Measurements from ENCODE around the gene OPCML. TPM values are rescaled to one million over a fixed set of nuclear protein-coding genes. Genes with fewer than 3 reads are reported as not detected.

The OPCML gene
- polyA plus RNA-seq (ENCODE audit: insufficient read length in 4 of 4) = 10 to 100 TPM; 14.9 to 18.5 (median 15.9) TPM

DNA sequence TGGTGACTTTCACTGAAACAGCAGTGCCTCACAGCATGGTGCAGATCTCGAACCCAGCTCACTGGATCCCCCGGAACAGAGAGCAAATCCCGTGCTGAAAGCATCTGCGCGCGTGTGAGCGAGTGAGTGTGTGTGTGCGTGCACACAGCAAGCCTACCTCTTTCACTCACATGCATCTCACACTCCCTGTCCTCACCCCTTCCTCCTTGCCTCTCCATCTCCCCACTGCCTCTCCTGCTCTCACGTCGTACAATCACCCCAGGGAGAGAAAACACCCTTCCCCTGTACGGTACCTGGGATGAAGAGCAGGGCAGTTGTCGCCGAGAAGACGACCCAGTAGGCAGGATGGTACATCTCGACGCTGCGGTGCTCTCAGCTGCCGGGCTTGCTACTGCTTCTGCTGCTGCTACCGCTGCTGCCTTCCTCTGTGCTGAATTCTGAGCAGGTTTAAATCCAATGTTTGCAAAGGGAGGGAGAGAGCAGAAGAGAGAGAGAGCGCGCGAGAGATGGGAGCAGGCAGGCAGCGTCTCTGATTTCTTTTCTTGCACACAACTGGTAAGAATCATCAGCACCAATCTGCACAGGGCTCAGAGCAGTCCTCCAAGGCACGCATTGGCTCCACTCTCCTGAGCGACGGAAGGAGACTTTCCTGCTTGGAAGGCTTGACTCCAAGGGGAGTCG is at the start of gene OPCML:
Gene OPCML (minus strand): TSS at position 531 of the 681 bp plus-strand sequence.
- no peak for DNase-seq (ENCODE audit: low read depth in 4 of 4, low spot score in 3 of 4)

DNA sequence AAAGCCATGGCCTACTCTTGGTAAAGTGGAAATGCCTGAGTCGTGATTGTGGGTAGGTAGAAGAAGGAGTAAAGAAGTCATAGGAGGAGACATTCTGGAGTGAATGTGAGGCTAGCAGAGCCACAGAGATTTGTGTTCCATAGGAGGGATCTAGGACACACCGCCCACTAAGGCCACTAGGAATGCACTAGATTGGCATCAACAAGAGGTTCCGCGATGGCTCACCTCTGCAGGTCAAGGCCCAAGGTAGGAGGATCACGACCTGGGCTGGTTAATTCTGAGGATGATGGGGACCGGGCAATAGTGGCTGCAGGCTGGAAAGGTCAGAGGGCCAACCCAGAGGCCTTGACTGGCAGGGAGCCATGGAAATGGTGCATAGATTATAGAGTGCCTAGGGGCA is 48.8 kb upstream of the OPCML start:
- DNase-seq (ENCODE audit: low read depth in 4 of 4, low spot score in 3 of 4) = no peak

DNA sequence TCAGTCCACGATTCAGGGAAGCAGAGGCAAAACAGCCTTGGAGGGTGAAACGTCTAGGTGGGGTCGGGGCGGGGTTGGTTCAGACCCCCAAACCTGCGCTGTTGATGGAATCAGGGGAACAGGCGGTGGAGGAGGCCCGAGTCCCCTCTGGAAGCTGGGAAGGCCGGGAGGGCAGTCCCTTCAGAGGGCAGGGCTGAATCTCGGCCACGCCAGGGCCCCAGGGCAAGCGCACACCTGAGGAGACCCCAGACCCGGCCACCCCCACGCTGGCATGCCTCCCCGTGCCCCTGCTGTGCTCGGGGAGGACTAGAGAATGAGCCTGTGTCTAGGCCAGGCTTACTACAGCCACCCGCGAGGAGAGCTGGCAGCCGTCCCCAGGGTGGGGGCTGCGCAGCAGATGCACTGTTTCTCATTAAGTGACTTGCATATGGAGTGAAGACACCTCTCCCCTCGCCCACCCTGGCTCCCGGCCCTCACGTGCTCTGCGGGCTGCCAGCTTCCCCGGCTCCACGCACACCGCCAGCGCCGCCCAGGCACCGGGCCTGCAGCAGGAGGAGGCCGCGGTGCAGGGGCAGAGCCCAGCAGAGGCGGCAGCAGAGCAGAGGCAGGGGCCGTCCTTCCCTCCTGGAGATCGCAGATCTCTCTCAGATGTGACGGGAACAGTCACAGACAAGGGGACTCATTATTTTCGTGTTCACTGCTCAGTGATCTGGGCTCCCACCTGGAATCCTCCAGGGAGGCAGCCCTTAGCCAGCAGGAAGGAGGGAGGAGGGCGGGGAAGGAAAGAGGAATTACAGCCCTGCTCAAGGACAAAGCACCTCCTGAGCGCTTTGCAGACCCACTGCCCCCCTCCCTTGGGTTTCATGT is 47.1 kb upstream of the OPCML start:
- peak in 1 of 4 donors; percentile 16 for DNase-seq (ENCODE audit: low read depth in 4 of 4, low spot score in 3 of 4)

DNA sequence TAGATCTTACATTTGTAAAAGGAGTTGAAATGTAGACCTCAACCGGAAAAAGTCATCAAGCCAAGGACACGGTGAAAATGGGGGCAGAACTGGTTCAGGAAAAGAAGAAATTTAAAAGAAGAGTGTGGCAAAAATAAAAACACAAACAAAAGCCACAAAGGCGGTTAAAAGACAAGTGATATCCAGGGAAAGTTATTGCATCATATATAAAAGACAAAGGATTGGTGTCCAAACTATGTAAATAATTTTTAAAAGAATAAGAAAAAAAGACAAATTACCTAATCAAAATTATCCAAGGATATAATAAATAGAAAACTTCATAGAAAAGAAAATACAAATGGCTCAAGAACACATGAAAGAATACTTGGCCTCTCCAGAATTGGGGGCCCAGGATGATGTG is 45.1 kb upstream of the OPCML start:
- DNase-seq (ENCODE audit: low read depth in 4 of 4, low spot score in 3 of 4) = no peak

DNA sequence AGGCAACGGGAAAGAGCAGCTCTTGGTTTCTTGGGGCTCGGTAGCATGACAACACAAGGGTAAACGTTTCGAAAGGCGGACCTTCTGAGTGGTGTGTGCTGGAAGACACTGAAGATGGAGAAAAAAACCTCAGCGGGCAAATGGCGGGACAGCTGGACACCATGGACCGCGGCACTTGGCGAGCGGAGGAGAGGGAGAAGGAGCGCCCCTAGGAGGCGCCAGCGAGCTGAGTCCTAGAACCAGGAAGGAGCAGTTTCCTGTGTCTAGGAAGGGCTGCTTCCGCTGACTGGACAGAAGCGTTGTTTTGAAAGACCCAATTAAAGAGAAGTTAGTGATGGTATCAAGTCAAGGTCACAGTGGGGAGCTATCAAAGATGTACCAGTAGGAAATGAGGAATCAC is 44.0 kb upstream of the OPCML start:
- no peak for DNase-seq (ENCODE audit: low read depth in 4 of 4, low spot score in 3 of 4)

DNA sequence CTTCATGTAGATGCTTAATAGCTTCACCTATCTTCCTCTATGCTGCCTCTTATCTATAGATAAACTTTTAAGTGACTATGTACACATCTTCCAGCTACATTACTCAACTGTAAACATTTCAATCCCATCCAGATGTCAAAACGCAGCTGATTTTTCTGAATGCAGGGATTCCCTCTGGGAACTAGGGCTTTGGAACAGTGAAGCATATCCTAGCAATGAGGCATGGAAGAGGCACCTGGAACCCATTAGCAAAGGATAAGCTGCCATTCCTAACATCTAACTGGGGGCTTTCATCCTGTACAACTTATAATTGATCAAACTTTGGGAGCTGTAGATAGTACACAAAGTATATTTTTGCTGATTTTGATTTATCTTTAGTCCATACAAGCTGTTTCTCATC is 40.8 kb upstream of the OPCML start:
- DNase-seq (ENCODE audit: low read depth in 4 of 4, low spot score in 3 of 4) = no peak

DNA sequence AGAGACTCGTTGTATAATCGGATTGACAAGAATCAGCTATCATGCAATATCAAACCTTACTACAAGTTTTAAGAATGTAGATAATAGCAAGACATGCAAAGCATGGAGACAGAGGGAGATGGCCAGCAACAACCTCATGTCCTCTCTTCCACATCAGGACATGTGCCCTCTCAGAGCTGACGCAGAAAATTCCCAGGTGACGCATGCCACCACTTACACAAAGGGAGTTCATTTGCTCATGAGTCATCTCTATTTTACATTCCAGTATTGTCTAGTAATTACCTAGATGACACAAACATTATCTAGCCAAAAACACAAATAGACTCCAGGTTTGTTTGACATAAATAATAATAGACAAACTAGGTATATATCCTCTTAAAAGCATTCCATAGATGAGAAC is 38.1 kb upstream of the OPCML start:
- no peak for DNase-seq (ENCODE audit: low read depth in 4 of 4, low spot score in 3 of 4)

DNA sequence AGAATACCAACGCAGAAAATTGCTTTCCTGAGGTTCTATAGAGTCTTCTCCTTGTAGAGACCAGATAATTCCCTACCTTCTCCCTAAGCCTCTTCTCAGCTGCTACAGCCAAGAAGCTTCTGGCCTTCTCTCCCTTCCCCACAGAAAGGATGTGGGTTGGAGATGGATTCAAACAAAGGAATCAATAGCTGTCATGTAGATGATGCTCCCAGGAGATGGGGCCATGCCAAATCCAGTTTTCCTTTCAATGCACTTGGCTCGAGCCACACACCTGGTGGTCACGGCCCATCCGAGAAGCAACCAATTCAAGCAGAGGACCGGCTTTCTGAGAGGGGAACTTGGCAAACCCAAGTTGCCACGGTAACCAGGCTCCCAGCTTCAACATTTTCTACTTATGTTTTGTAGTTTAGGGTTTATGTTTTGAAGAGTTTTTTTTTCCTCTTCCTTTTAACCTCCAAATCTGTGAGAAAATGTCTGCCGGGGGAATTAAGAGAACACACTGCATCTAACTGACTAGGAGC is 31.3 kb upstream of the OPCML start:
- no peak for DNase-seq (ENCODE audit: low read depth in 4 of 4, low spot score in 3 of 4)

DNA sequence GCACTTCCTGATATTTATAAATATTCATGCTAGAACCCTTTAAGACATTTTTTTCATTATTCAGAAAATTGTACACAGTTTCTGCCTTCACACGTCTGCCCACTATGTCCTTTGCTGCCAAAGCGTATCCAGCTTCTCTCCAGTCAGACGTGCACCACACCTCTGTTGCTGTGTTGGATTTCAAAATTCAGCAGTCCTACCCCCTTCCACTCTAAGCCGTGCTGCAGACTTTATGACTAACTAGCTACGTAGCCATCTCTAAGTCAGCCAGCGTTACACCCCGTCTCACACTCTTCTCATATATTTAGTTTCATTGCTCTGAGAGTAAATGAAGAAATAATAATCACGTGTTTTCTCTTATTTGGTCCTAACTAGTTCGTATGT is 28.2 kb upstream of the OPCML start:
- DNase-seq (ENCODE audit: low read depth in 4 of 4, low spot score in 3 of 4) = no peak

DNA sequence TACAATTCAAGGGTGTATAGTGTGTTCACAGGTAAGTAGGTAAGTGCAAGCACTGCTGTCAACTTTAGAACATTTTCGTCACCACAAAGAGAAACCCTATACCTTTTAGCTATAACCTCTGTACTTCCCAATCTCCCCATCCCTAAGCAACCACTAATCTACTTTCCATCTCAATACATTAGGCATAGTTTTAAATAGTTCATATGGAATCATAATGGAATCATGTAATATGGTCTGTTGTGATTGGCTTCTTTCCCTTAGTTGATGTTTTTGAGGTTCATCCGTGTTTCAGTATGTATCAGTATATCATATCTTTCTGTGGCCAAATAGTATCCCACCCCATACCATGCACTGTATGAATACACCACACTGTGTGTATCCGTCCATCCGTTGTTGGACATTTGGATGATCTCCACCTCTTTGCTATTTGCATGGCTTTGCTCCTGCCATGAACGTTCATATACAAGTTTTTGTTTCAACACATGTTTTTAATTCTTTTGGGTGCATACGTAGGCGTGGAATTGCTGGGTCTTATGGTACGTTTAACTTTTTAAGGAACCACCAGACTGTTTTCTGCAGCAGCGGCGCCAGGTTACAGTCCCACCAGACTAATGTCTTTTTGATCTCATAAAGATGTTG is 27.7 kb upstream of the OPCML start:
- DNase-seq (ENCODE audit: low read depth in 4 of 4, low spot score in 3 of 4) = no peak

DNA sequence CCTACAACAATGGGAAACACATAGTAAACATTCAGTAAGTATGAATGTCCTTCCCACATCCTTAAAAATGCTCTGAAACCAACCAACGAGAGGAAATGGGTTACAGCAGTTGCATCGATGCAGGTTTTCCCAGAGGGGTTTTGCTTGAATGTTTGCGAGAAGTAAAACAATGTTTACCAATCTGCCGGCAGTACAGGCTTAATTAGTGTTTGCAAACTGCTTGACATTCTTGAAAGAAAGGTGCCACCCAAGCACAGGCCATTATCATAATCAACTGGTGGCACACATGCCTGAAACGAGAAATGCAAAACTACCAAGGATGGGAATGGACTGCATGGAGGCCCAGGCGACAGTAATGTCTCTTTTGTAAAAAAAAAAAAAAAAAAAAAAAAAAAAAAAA is 27.1 kb upstream of the OPCML start:
- no peak for DNase-seq (ENCODE audit: low read depth in 4 of 4, low spot score in 3 of 4)

DNA sequence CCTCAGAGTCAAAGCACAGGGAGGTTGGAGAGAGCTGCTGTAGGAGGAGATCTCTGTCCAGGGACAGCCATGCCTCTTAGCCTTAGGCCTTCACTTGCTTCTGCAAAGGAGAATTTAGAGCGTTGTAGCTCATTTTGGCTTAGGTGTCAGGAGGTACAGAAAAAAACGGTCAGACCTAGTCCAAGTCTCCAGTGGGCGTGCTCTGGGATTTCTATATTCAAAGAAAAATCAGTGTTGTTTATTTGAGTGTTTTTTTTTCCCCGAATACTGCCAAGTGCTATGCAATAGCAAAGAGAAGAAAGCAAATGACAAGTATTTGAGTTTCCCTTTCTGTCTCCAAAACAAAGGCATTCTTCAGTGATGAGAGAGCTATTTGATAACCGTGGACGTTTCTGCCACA is 22.7 kb upstream of the OPCML start:
- DNase-seq (ENCODE audit: low read depth in 4 of 4, low spot score in 3 of 4) = no peak

DNA sequence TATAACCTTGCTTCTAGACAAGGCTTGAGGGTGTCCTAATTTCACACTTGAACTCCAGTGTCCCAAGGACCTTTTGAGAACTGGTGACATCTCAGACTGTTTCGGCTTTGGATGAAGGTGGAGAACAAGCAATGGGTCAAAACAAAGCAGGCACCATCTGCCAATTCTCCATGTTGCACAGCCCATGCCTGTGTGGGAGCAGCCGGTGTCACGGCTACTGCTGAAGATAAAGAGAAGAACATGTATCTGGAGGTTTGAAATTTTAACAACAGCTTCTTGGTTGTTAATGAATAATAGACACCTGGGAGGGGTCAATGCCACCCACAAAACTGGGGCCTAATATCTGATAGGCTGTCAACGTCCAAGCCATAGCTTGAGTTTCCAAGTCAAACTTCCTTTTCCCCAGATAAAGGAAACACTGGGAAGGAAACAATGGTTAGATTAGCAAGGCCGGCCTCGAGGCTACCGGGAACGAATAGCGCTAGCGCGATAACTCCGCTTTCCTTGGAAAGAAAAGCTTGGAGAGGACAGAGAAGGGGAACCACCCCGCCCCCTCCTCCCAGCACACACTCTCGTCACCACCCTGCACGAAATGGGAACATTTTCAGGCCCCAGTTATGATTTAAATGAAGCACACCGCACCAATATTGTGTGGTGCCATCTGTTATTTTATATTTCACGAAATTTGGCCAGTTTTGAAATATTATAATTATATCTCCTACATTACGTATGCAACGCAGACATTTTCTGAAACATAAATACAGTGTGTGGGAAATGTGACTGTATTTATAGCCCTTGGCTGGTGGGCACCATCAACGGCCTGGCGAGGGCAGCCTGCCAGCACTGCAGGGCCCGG is 21.8 kb upstream of the OPCML start:
- no peak for DNase-seq (ENCODE audit: low read depth in 4 of 4, low spot score in 3 of 4)

DNA sequence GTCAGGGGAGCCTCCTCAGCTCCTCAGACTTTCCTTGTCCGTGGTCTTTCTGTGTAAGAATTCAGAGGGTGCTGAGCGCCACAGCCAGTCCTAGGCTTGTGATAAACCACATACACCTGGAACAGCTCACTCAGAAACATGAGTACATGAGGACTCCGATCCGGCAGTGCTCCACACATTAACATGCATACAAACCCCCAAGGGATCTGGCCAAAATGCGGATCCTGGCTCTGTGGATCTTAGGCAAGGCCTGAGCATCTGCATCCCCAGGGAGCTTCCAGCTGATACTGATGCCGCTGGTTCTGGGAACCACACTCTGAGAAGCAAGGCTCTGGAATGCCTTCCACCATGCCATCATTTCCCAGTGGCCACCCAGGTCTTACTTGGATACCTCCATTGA is 20.6 kb upstream of the OPCML start:
- DNase-seq (ENCODE audit: low read depth in 4 of 4, low spot score in 3 of 4) = no peak

DNA sequence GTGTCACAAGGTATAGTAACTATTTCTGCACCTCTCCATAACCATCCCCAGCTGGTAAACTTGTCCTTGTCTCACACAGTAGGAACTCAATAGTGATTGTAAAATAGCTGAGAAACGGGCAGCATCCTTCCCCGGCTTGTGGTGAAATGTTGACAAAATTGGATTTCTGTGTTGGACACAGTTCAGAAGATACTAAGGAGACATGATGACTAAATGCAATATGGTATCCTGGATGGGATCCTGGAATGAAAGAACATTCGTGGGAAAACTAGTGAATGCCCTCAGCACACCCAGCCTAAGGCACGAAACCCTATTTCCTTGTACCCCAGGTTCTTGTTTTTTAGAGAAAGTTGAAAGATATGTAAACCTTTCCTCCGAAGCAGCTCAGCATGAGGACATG is 18.8 kb upstream of the OPCML start:
- no peak for DNase-seq (ENCODE audit: low read depth in 4 of 4, low spot score in 3 of 4)

DNA sequence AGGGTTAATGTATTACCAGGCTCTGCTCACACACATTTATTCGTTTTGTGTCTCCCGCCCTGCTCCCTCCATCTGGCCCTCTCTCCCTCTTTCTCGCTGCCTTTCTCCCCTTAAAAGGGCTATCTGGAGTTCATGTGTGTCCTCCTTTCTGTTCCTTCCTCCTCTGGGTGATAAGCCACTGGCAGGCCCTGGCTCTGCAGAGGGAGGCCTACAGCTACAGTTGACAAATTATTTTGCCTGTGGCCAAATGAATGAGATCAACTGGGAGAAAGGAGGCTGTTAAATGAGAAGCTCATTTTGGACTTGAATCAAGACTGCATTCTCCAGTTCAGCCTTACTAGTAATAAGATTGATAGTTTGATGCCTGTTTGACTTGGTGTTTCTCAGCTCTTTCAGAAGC is 17.5 kb upstream of the OPCML start:
- no peak for DNase-seq (ENCODE audit: low read depth in 4 of 4, low spot score in 3 of 4)

DNA sequence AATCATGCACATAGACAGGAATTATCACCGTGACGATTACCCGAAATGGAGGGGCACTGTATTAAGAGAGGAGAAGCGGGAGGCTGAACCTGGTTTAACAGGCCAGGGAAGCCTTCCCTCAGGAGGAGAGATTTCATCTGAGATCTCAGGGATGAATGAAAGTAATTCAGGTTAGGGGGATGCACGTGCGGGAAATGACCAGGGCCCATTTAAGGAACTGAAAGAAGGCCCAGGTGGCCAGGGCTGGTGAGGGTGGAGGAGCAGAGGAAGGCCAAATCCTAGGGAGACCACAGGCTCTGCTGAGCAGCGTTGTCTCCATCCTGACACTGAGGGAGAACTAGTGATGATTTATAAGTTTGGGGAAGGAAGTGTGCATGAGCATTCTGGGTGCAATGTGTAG is 16.3 kb upstream of the OPCML start:
- no peak for DNase-seq (ENCODE audit: low read depth in 4 of 4, low spot score in 3 of 4)

DNA sequence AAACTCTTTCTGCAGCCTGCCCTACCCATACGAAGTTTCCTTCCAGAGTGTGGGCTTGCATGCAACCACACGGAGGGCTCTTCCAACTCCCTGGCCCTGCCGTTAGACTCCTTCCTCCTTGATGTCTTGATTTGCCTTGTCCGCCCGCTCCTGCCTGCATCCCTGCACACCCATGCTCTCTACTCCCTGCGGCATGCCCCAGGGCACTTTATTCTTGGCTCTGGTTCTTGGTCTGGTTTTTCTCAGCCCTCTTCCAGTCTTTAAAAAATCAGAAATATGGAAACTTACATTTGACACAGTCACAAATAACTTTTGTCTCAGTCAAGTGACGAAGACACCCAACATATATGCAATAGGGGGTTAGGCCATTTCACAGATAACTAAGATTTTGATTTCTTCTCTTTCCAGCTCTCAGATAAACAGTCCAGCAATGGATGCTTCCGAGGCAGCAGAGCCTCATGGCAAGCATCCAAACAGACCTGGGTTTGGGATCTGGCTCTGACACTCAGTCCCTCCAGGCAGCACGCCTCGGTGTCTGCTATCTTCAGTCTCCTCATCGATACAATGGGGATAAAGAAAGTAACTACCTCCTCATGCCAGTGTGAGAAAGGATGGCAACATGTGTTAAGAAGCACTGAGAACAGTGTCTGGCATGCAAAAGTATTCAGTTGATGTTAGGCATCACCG is 15.7 kb upstream of the OPCML start:
- DNase-seq (ENCODE audit: low read depth in 4 of 4, low spot score in 3 of 4) = no peak

DNA sequence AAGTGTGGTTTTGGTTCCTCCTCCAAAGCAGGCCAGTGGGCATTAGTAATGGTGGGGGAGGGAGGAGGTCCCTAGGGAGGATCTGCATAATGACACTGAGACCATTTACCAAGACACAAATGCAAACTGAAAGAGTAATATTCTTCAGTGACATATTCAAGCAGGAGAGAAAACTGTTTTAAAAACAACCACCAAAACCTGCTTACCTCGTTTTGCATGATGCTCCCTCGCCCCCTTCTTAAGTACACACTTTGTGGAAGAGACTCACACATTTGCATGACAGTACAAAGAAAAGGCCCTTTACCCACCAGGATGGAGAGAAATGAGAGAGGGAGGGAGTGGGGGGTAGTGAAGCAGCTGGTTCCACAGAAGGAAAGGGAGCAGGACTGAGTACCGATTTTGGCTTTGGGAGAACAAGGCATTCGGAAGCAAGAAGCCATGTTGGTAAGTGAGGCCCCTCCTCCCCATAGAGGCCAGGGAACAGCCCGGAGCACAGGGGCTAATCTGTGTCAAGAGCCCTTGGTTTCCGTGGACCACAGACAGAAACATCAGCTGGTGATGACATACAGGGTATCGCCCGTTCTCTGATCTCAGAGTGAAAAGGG is 13.0 kb upstream of the OPCML start:
- DNase-seq (ENCODE audit: low read depth in 4 of 4, low spot score in 3 of 4) = no peak

DNA sequence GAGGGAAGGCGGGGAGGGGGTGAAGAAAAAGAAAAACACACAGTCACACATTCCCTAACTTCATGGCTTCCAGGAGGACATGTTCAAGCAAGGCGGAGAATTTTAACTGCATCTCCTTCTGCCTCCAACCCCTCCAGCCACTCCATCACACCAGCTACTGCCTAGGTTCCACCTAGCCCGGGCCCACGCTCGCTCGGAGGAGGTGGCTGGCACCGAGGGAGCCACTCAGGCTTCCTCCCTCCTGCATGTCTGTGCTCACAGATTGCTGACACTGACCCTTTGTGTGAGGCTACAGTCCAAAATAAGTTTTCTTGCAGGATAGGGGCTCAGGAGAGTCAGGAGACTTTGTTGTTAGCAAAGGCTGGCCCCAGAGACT is 9.4 kb upstream of the OPCML start:
- DNase-seq (ENCODE audit: low read depth in 4 of 4, low spot score in 3 of 4) = no peak
